Activated T-helper 2 cell treated with anti-CD3 and anti-CD28 coated beads, Interferon-gamma antibody, Interleukin-2, Interleukin-4, amounts not matched to agents 10 μg/mL and 5 μg/mL and 100 μg/mL, durations not matched to agents 14 hours and 24 hours and 36 hours (primary cell): ENCODE measurements around the gene SIRPB2. TPM values are rescaled to one million over a fixed set of nuclear protein-coding genes. Genes with fewer than 3 reads are reported as not detected.
"Not testable (repeated sequence)": the region's sequence is repeated elsewhere in the genome, so short reads cannot be mapped to it uniquely, and the experiment has no call there.

Experiments
- DNase-seq: peaks from one replicate; pipeline ENCODE4 v3.0.0; 2021; ENCODE audit warnings: low spot score
- H3K27ac Mint-ChIP-seq: one replicate; pipeline ENCODE4 v1.8.0; 2021; ENCODE audit warnings: mixed read lengths
- H3K27me3 Mint-ChIP-seq: one replicate; pipeline ENCODE4 v1.8.0; 2021; ENCODE audit warnings: low read depth, mixed read lengths
- H3K36me3 Mint-ChIP-seq: one replicate; pipeline ENCODE4 v1.8.0; 2021; ENCODE audit warnings: low read depth, mixed read lengths
- H3K4me1 Mint-ChIP-seq: one replicate; pipeline ENCODE4 v1.8.0; 2021; ENCODE audit warnings: low read depth, mixed read lengths
- H3K4me3 Mint-ChIP-seq: one replicate; pipeline ENCODE4 v1.8.0; 2021; ENCODE audit warnings: low read depth, mild to moderate bottlenecking, moderate library complexity, mixed read lengths
- H3K9me3 Mint-ChIP-seq: one replicate; pipeline ENCODE4 v1.8.0; 2021; ENCODE audit warnings: mixed read lengths
- intact Hi-C: fragments of 100-400 bp; cut with micrococcal nuclease; formaldehyde crosslinking; loops from one replicate; pipeline ENCODE4 v1.15.1; 2023
- total RNA-seq: library from RNA; stranded (reverse); gene quantifications from 2 replicates; pipeline ENCODE4 v1.2.3, GENCODE V29; 2022

The SIRPB2 gene
- total RNA-seq, 1 donor from 2014 or later, result not detected

- Mint-ChIP-seq H3K4me3 (no peak overlapping the region), H3K9me3 (no peaks in the 10 kb centered on the region), H3K4me1 (peaks cover 2% of the 10 kb centered on the region), H3K36me3 (no peaks in the 10 kb centered on the region), H3K27ac (no peak overlapping the region), H3K27me3 (peaks cover 30% of the 10 kb centered on the region)
- no peak for DNase-seq
- intact Hi-C loops, result no loop called here
Observed at GRCh38 chr20:1524004-1524403, 32.8 kb upstream of the SIRPB2 start.

GRCh38 chr20:1517010-1517409 lies 25.8 kb upstream of the SIRPB2 start:
- no peak for DNase-seq
- Mint-ChIP-seq H3K4me1 (no peaks in the 10 kb centered on the region), H3K4me3 (no peak overlapping the region), H3K27ac (no peak overlapping the region), H3K36me3 (no peaks in the 10 kb centered on the region), H3K9me3 (peaks cover 17% of the 10 kb centered on the region), H3K27me3 (peaks cover 28% of the 10 kb centered on the region)
- intact Hi-C loops, result no loop called here

- Mint-ChIP-seq H3K27ac (no peak overlapping the region), H3K9me3 (peaks cover 17% of the 10 kb centered on the region), H3K27me3 (peaks cover 27% of the 10 kb centered on the region), H3K4me3 (no peak overlapping the region), H3K36me3 (no peaks in the 10 kb centered on the region), H3K4me1 (no peaks in the 10 kb centered on the region)
- intact Hi-C loops, result no loop called here
- DNase-seq, result no peak
Observed at GRCh38 chr20:1513801-1514200, 22.6 kb upstream of the SIRPB2 start.

- H3K36me3 Mint-ChIP-seq, result no peaks in the 10 kb centered on the region
- DNase-seq, result no peak
- no peaks in the 10 kb centered on the region for H3K4me1 Mint-ChIP-seq
- intact Hi-C loops, result loop anchor here (1.0 kb wide), 2 partner anchors 225 to 268 kb away; no protein-coding TSS in a partner anchor
- no peak overlapping the region for H3K4me3 Mint-ChIP-seq
- H3K9me3 Mint-ChIP-seq, result peaks cover 13% of the 10 kb centered on the region
- H3K27ac Mint-ChIP-seq, result no peak overlapping the region
- H3K27me3 Mint-ChIP-seq, result peaks cover 45% of the 10 kb centered on the region
Observed at GRCh38 chr20:1509237-1509636, 18.0 kb upstream of the SIRPB2 start.

- H3K4me3 Mint-ChIP-seq, result no peak overlapping the region
- no peaks in the 10 kb centered on the region for H3K36me3 Mint-ChIP-seq
- H3K4me1 Mint-ChIP-seq, result peaks cover 1% of the 10 kb centered on the region
- peaks cover 10% of the 10 kb centered on the region for H3K9me3 Mint-ChIP-seq
- no peak for DNase-seq
- no peak overlapping the region for H3K27ac Mint-ChIP-seq
- peaks cover 44% of the 10 kb centered on the region for H3K27me3 Mint-ChIP-seq
- intact Hi-C loops, result no loop called here
Observed at GRCh38 chr20:1508574-1508973, 17.4 kb upstream of the SIRPB2 start.

- peaks cover 52% of the 10 kb centered on the region for H3K27me3 Mint-ChIP-seq
- no peak overlapping the region for H3K27ac Mint-ChIP-seq
- H3K4me1 Mint-ChIP-seq, result peaks cover 3% of the 10 kb centered on the region
- intact Hi-C loops, result no loop called here
- H3K36me3 Mint-ChIP-seq, result no peaks in the 10 kb centered on the region
- no peaks in the 10 kb centered on the region for H3K9me3 Mint-ChIP-seq
- no peak overlapping the region for H3K4me3 Mint-ChIP-seq
- no peak for DNase-seq
Observed at GRCh38 chr20:1507276-1507675, 16.1 kb upstream of the SIRPB2 start.

GRCh38 chr20:1505871-1506270 lies 14.7 kb upstream of the SIRPB2 start:
- intact Hi-C loops, result no loop called here
- Mint-ChIP-seq H3K4me1 (peaks cover 3% of the 10 kb centered on the region), H3K27me3 (peaks cover 49% of the 10 kb centered on the region), H3K27ac (no peak overlapping the region), H3K4me3 (no peak overlapping the region), H3K36me3 (no peaks in the 10 kb centered on the region), H3K9me3 (no peaks in the 10 kb centered on the region)
- DNase-seq, result no peak

- Mint-ChIP-seq H3K27me3 (peaks cover 49% of the 10 kb centered on the region), H3K9me3 (no peaks in the 10 kb centered on the region)
- intact Hi-C loops, result no loop called here
Observed at GRCh38 chr20:1505361-1505760, 14.1 kb upstream of the SIRPB2 start.

GRCh38 chr20:1503564-1504227 lies 12.5 kb upstream of the SIRPB2 start:
- Mint-ChIP-seq H3K27ac (no peak overlapping the region), H3K9me3 (no peaks in the 10 kb centered on the region), H3K4me1 (peaks cover 6% of the 10 kb centered on the region), H3K36me3 (no peaks in the 10 kb centered on the region), H3K27me3 (peaks cover 49% of the 10 kb centered on the region), H3K4me3 (no peak overlapping the region)
- peak; percentile 68 for DNase-seq
- intact Hi-C loops, result no loop called here

More at GRCh38 chr20:1505361-1505760, 14.1 kb upstream of the SIRPB2 start:
- Mint-ChIP-seq H3K36me3 (no peaks in the 10 kb centered on the region), H3K4me1 (peaks cover 6% of the 10 kb centered on the region), H3K27ac (no peak overlapping the region), H3K4me3 (no peak overlapping the region)
- DNase-seq, result no peak

- H3K36me3 Mint-ChIP-seq, result no peaks in the 10 kb centered on the region
- H3K4me1 Mint-ChIP-seq, result peaks cover 6% of the 10 kb centered on the region
- intact Hi-C loops, result no loop called here
- no peak for DNase-seq
- no peaks in the 10 kb centered on the region for H3K9me3 Mint-ChIP-seq
- peaks cover 55% of the 10 kb centered on the region for H3K27me3 Mint-ChIP-seq
- H3K27ac Mint-ChIP-seq, result no peak overlapping the region
- no peak overlapping the region for H3K4me3 Mint-ChIP-seq
Observed at GRCh38 chr20:1500496-1500895, 9.3 kb upstream of the SIRPB2 start.

- Mint-ChIP-seq H3K27me3 (peaks cover 56% of the 10 kb centered on the region), H3K4me3 (no peak overlapping the region), H3K4me1 (peaks cover 6% of the 10 kb centered on the region), H3K27ac (no peak overlapping the region), H3K9me3 (no peaks in the 10 kb centered on the region), H3K36me3 (no peaks in the 10 kb centered on the region)
- intact Hi-C loops, result no loop called here
- no peak for DNase-seq
Observed at GRCh38 chr20:1499528-1500420, 8.6 kb upstream of the SIRPB2 start.

- peaks cover 58% of the 10 kb centered on the region for H3K27me3 Mint-ChIP-seq
- H3K4me3 Mint-ChIP-seq, H3K9me3 Mint-ChIP-seq, H3K36me3 Mint-ChIP-seq, H3K27ac Mint-ChIP-seq, intact Hi-C loops, DNase-seq, H3K4me1 Mint-ChIP-seq: not testable (repeated sequence)
Observed at GRCh38 chr20:1497371-1497770, 6.2 kb upstream of the SIRPB2 start.

GRCh38 chr20:1496930-1497329 lies 5.7 kb upstream of the SIRPB2 start:
- intact Hi-C loops, result no loop called here
- no peak for DNase-seq
- Mint-ChIP-seq H3K27me3 (peaks cover 55% of the 10 kb centered on the region), H3K27ac (no peak overlapping the region), H3K9me3 (no peaks in the 10 kb centered on the region), H3K4me1 (peaks cover 4% of the 10 kb centered on the region), H3K4me3 (no peak overlapping the region), H3K36me3 (no peaks in the 10 kb centered on the region)
